Stimulated activated CD4-positive, alpha-beta T cell treated with anti-CD3 and anti-CD28 coated beads, Interleukin-12 subunit alpha, Interleukin-12 subunit beta, amount 100 ng/mL, for 48 hours (primary cell): Measurements from ENCODE around the gene NTM.

ENCODE experiments used
- DNase-seq, 3 donors: peaks; one replicate each; pipeline ENCODE4 v3.0.0-alpha.2; 2020; ENCODE audit warnings: low read depth in 2 of 3, low spot score in 1 of 3

The NTM gene

DNA sequence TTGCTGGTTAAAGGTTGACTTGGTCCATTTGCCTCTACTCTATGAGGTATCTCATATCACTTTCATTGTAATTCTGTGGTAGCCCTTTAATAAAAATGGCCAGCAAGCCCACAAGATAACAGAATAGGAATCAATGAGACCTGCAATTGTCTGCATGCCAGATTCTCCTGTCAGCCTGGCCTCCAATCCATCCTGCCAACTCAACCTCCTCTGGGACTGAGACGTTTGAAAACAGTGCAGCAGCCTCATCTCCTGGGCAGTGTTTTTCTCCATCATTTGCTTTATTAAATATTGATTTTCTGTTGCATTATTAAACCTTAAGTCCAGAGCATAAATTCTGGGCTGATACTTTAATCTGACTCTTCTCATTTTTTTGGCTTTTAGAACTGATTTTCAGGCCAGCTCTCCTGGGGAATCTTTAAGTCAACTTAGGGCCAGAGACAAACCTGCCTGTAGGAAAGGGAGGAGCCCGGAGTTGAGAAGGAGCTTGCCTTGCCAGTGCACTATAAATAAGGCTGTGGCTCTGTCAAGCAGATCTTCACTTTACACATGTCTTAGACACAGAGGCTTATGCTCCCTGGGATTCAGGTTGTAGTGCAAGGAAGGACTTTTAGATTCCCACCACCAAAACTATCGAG is 798.0 kb downstream of the NTM start:
- DNase-seq: no peak

- DNase-seq: no peak
These were observed 800.6 kb downstream of the NTM start for GRCh38 chr11:132171031-132171430.

- no peak for DNase-seq
These were observed 804.2 kb downstream of the NTM start for GRCh38 chr11:132174362-132175255.

GRCh38 chr11:132177106-132177505 is 806.7 kb downstream of the NTM start:
- DNase-seq: no peak

- no peak for DNase-seq
These were observed 813.7 kb downstream of the NTM start for GRCh38 chr11:132184079-132184478.

- DNase-seq: no peak
These were observed 815.5 kb downstream of the NTM start for GRCh38 chr11:132185726-132186592.

- no peak for DNase-seq
These were observed 816.3 kb downstream of the NTM start for GRCh38 chr11:132186699-132187098.

DNA sequence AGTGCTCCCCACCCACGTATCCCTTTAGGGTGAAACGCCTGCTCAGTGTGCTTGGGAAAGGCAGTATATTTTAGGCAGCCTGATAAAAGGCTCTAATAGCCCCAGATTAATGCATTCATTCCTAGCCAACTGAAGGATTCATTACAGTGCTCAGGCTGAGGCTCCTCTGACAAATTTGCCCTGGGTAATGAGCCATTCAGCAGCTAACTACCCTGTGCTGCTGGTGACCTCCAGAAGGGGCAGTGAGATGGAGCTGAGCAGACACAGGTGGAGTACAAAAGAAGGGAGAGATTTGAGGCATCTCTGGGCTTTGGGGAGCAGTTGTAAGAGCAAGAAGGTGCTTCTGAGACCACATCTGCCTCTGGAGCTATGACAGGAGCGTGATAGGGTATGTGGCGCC is 817.0 kb downstream of the NTM start:
- no peak for DNase-seq

GRCh38 chr11:132187814-132188213 is 817.4 kb downstream of the NTM start:
- DNase-seq: no peak

GRCh38 chr11:132196928-132197327 is 826.5 kb downstream of the NTM start:
- no peak for DNase-seq

GRCh38 chr11:132200353-132200936 is 830.0 kb downstream of the NTM start:
- DNase-seq: no peak

DNA sequence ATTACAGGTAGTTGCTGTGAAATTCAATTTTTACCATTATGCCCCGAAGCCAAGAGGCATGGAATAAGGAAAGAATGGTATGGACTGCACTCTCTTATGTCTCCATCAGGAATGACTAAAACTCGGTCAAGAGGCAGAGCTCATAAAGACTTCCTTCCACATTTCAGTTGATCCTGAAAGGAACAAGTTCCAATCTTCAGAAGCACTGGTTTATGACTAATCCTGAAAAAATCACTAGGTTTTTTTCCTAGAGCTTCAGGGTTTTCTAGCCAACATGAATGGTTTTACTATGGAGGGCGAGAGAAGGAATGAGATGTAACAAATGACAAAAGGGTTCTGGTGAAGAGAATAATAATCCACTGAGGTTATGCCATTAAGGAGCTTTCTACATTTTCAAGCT is 832.2 kb downstream of the NTM start:
- no peak for DNase-seq

GRCh38 chr11:132205006-132205405 is 834.6 kb downstream of the NTM start:
- no peak for DNase-seq

- DNase-seq: no peak
These were observed 835.1 kb downstream of the NTM start for GRCh38 chr11:132205496-132205895.

- no peak for DNase-seq
These were observed 836.6 kb downstream of the NTM start for GRCh38 chr11:132206993-132207392.

DNA sequence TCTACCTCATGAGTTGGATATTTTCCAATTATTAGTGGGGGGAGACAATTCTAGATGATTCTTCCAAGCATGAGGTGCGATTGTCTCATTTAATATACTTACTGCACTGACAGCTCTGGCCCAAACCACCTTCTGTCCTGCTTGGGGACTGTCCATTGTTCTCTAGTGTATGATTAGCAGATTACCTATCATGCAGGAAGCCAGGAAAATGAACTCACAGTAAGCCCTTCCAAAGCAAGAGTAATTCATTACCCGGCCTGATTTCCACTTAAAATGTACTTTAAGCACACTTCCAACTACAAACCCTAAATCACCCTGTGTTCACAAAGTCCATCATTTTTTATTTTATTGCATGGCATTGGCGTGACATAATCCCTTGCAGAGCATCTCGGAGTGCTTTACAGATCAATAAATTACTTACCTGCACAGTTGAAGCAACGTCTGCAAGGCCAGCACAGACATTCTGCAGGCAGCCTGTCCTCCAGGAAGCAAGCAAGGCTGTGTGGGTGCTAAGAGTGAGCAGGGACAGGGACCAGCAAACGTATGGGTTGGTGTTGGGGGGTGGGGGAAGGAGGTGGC is 838.2 kb downstream of the NTM start:
- DNase-seq: no peak

DNA sequence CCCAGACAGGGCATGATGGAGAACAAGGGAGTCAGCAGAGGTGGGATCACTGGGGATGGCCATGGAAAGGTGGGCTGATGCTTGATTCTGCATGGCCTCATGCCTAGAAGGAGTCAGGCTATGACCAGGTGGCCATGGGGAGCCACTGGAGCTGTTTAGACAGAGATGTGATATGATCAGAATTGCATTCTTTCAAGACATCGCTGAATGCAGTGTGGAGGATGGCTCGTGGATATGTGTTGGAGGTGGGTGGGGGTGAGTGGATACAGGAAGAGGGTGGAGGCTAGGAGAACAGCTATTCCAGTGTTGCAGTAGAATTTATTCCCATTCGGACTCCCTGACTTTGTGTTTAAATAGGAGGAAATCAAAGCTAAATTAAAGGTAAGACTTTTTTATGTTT is 841.1 kb downstream of the NTM start:
- no peak for DNase-seq

DNA sequence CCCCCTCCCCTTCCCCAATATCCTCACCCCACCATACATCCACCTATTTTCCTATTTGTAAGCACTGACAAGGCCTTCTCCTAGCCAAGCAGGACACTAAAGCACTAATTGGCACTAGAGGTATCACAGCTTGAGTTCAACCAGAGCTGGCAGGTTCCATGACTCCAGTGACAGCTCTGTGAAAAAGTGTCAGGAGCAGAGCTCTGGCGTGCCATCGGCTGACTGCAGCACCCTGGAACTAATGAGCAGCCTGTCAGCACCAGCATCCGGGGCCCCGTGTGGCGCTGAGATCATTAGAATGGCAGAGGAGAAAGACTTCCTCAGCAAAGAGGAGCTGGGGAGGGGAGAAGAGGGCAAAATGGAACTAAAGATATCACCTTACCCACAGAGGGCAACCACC is 847.4 kb downstream of the NTM start:
- DNase-seq: no peak

DNA sequence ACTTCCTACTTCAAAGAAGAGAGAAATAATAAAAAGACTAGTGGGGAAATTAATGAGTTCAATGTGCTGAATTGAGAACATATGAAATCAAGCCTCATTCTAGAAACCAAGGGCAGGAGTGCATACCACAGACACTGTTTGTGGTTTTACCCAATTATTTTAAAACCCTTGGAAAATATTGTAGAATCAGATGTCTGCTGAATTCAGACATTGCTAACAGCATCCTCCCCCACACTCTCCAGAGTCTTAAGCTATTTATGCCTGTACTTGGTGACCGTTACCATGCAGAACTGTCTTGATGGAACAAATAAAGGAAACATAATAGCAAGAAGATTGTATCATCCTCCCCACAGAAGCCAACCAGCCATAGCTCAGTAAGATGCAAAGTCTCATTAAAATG is 850.1 kb downstream of the NTM start:
- no peak for DNase-seq

GRCh38 chr11:132222345-132222744 is 851.9 kb downstream of the NTM start:
- no peak for DNase-seq

DNA sequence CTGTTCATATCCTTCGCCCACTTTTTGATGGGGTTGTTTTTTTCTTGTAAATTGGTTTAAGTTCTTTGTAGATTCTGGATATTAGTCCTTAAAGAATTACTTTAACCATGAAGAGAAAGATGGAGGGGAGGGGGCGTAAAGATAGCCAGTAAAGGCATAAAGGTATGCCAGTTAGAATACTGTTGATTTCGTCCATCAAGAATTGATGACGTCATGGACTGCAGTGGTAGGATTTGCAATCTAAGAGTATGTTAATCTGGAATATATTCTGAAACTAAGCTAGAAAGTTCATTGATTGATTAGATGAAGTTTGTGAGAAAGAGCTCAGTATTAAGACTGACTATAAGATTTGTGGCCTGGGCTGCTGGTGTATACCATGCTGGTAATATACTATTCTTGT is 856.1 kb downstream of the NTM start:
- no peak for DNase-seq
